Measurements from ENCODE around the gene CCDC192. TPM values are rescaled to one million over a fixed set of nuclear protein-coding genes. Genes with fewer than 3 reads are reported as not detected.

CCDC192 gene
- total and polyA plus RNA-seq, 2 of the 4 experiments (the other 2 are of a cell fraction) = not detected

GRCh38 chr5:127854520-127854919 lies 151.3 kb downstream of the CCDC192 start:
- Histone ChIP-seq H2AFZ (replicated peaks; ENCODE audit: low read length, poor library complexity) (no peak overlapping the region), H2BK20ac (ENCODE audit: low read depth, low read length) (no peak overlapping the region), H4K8ac (ENCODE audit: low read depth in 2 of 2, low read length in 2 of 2) (no peak overlapping the region), H3K9ac (ENCODE audit: low read depth, low read length) (no peak overlapping the region), H3K79me1 (ENCODE audit: low read depth in 1 of 2, low read length in 2 of 2) (no peaks in the 10 kb centered on the region), H3K18ac (ENCODE audit: low read depth, low read length) (no peak overlapping the region), H3K14ac (replicated peaks; ENCODE audit: low read depth, low read length) (no peak overlapping the region), H3K27me3 (ENCODE audit: control insufficient read depth, insufficient read depth, low read length) (no peaks in the 10 kb centered on the region), H3K36me3 (ENCODE audit: control insufficient read depth, insufficient read depth, low read length) (no peaks in the 10 kb centered on the region), H4K91ac (ENCODE audit: insufficient read depth, low read depth, low read length) (no peak overlapping the region), H3K4me2 (ENCODE audit: low read depth, low read length) (no peak overlapping the region), H2AK5ac (ENCODE audit: low read depth, low read length) (no peak overlapping the region), H2BK5ac (ENCODE audit: low read depth, low read length, poor library complexity, severe bottlenecking) (no peak overlapping the region), H3K9me1 (ENCODE audit: insufficient read depth, low read length) (no peaks in the 10 kb centered on the region), H2BK15ac (ENCODE audit: low read depth, low read length) (no peak overlapping the region), H2BK120ac (ENCODE audit: low read depth, low read length) (no peak overlapping the region), H4K5ac (ENCODE audit: low read depth, low read length) (no peak overlapping the region), H3K4ac (ENCODE audit: low read depth, low read length) (no peak overlapping the region), H3K27ac (ENCODE audit: insufficient read depth, low read length) (no peak overlapping the region), H4K20me1 (ENCODE audit: insufficient read depth, low read length) (no peaks in the 10 kb centered on the region), H3K4me1 (ENCODE audit: control insufficient read depth, insufficient read depth, low read length) (no peaks in the 10 kb centered on the region), H3K23ac (ENCODE audit: low read depth, low read length) (no peak overlapping the region), H3K9me3 (ENCODE audit: control insufficient read depth, insufficient read depth, low read length) (no peaks in the 10 kb centered on the region), H3K56ac (ENCODE audit: extremely low read depth, insufficient read depth, low read length) (no peak overlapping the region), H2AK9ac (replicated peaks; ENCODE audit: low read depth, low read length, poor library complexity) (no peak overlapping the region), H3K4me3 (ENCODE audit: insufficient read depth, low read depth, low read length) (no peak overlapping the region)
- ChIA-PET CTCF (no interaction called here), POLR2A (ENCODE audit: unreplicated experiment) (no interaction called here)
- in situ Hi-C loops (cut with MboI; ENCODE audit: low sequenced_read_pairs) (no loop called here), intact Hi-C loops (cut with micrococcal nuclease) (no loop called here), dilution Hi-C loops (cut with HindIII; ENCODE audit: low sequenced_read_pairs, unreplicated experiment) (no loop called here)
- no TSS peak for BruUV-seq (replicated peaks)
- TF ChIP-seq MXI1 (IDR thresholded peaks at IDR 0.05; ENCODE audit: borderline replicate concordance, low read depth, low read length) (no peak), NFE2L2 (IDR thresholded peaks at IDR 0.05; ENCODE audit: low read depth, low read length) (no peak), POLR2A (IDR thresholded peaks at IDR 0.05; ENCODE audit: low read depth, low read length) (no peak), USF2 (IDR thresholded peaks at IDR 0.05; ENCODE audit: low read depth, low read length) (no peak), RAD21 (IDR thresholded peaks at IDR 0.05; ENCODE audit: low read length) (no peak), RCOR1 (IDR thresholded peaks at IDR 0.05; ENCODE audit: insufficient replicate concordance, low read length) (no peak), SMC3 (IDR thresholded peaks at IDR 0.05; ENCODE audit: low read depth, low read length) (no peak), CEBPB (IDR thresholded peaks at IDR 0.05; ENCODE audit: low read depth, low read length) (no peak)
- ATAC-seq (ENCODE audit: low read depth) (no peak), DNase-seq (no peak)
- no CpG with 5 or more reads among the region's 2 CpGs for WGBS, 2 experiments (ENCODE audit: extremely low coverage in 2 of 2, insufficient read length in 1 of 2)

Measured in IMR-90 (cell line).